Mucosa of descending colon (tissue), 3 donors: Measurements from ENCODE around the gene CARD18. TPM values are rescaled to one million over a fixed set of nuclear protein-coding genes. Genes with fewer than 3 reads are reported as not detected.

Experiments used
- ATAC-seq: fragments of 200-7000 bp; cut with Tn5 transposase; one replicate; pipeline ENCODE4 v1.9.1; 2020; ENCODE audit warnings: mild to moderate bottlenecking, moderate library complexity
- DNase-seq, 3 donors: peaks; one replicate each; pipeline ENCODE4 v3.0.0-alpha.2; 2020
- H3K36me3 ChIP-seq: fragments of 200-600 bp; one replicate; pipeline ENCODE4 v1.8.0; 2021; ENCODE audit warnings: low read depth, mild to moderate bottlenecking
- H3K4me1 ChIP-seq: fragments of 200-600 bp; one replicate; pipeline ENCODE4 v1.8.0; 2021; ENCODE audit warnings: low read depth, mild to moderate bottlenecking
- H3K4me3 ChIP-seq: fragments of 200-600 bp; one replicate; pipeline ENCODE4 v1.8.0; 2021; ENCODE audit warnings: mild to moderate bottlenecking
- H3K9me3 ChIP-seq: fragments of 200-600 bp; one replicate; pipeline ENCODE4 v1.8.0; 2021; ENCODE audit warnings: mild to moderate bottlenecking
- intact Hi-C, 2 donors: fragments of 100-400 bp; cut with DNase I in 1 of 2; cut with micrococcal nuclease in 1 of 2; formaldehyde crosslinking; loops; one replicate each; pipeline versions ENCODE4 v1.11.0 to v1.11.1; 2022; cut with DNase I, micrococcal nuclease
- total RNA-seq, 3 donors: library from RNA; stranded (reverse); fragmentation: NEBNext Ultra II Directional in 2 of 3; extraction: Animal tissue kit (Norgen Biotek cat#: 25700) in 2 of 3; gene quantifications; one replicate each; pipeline versions ENCODE4 v1.2.1 to v1.2.4, GENCODE V29; 2021 to 2023
- TF ChIP-seq, protein P1 (sequence below): fragments of 200-600 bp; IDR thresholded peaks from one replicate; pipeline ENCODE4 v1.8.0; 2022; ENCODE audit warnings: antibody characterized with exemption, mild to moderate bottlenecking
- donor health status: DM: no; HTN: no; CAD: no; lungs with moderate emphysema.
- donor health status: DM: no; HTN: no; CAD: no.
- donor health status: DM: no; HTN: yes; CAD: no.

CARD18 gene
- total RNA-seq, 3 donors from 2014 or later, result not detected

GRCh38 chr11:105152021-105152512, 12.5 kb upstream of the CARD18 start:
- Histone ChIP-seq H3K4me3 (no peak overlapping the region), H3K4me1 (no peaks in the 10 kb centered on the region), H3K36me3 (no peaks in the 10 kb centered on the region), H3K9me3 (no peaks in the 10 kb centered on the region)
- intact Hi-C loops, result no loop called here
- no peak for DNase-seq
- peak; percentile 97 for ATAC-seq
- TF ChIP-seq, protein P1, sequence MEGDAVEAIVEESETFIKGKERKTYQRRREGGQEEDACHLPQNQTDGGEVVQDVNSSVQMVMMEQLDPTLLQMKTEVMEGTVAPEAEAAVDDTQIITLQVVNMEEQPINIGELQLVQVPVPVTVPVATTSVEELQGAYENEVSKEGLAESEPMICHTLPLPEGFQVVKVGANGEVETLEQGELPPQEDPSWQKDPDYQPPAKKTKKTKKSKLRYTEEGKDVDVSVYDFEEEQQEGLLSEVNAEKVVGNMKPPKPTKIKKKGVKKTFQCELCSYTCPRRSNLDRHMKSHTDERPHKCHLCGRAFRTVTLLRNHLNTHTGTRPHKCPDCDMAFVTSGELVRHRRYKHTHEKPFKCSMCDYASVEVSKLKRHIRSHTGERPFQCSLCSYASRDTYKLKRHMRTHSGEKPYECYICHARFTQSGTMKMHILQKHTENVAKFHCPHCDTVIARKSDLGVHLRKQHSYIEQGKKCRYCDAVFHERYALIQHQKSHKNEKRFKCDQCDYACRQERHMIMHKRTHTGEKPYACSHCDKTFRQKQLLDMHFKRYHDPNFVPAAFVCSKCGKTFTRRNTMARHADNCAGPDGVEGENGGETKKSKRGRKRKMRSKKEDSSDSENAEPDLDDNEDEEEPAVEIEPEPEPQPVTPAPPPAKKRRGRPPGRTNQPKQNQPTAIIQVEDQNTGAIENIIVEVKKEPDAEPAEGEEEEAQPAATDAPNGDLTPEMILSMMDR, result no peak

DNA sequence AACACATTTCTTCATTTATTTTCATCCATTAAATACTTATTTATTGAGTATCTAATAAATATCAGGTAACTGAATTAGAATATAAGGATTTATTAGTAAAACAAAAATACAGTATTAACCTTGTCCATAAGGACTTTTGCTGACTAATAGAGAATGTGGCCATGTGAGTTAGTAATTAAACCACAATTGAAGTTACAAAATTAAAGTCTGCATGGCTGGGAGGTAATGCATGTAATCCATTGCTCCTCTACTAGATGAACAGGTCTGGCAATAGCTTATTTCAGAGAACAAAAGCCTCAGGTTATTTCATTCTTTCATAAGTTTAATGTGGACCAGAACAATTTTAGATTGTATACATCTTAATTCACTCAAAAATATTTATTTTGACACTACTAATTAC, 9.9 kb upstream of the CARD18 start:
- intact Hi-C loops, result no loop called here
- DNase-seq, result no peak
- no peak for ATAC-seq
- no peaks in the 10 kb centered on the region for H3K36me3 ChIP-seq
- no peak overlapping the region for H3K4me3 ChIP-seq
- no peaks in the 10 kb centered on the region for H3K9me3 ChIP-seq
- TF ChIP-seq, protein P1, result no peak
- no peaks in the 10 kb centered on the region for H3K4me1 ChIP-seq

- TF ChIP-seq, protein P1, result no peak
Observed at GRCh38 chr11:105148241-105148640, 8.7 kb upstream of the CARD18 start.

GRCh38 chr11:105144887-105145286, 5.3 kb upstream of the CARD18 start:
- DNase-seq, result no peak
- intact Hi-C loops, result no loop called here
- no peak for ATAC-seq
- Histone ChIP-seq H3K9me3 (no peaks in the 10 kb centered on the region), H3K4me1 (no peaks in the 10 kb centered on the region), H3K36me3 (no peaks in the 10 kb centered on the region), H3K4me3 (no peak overlapping the region)
- TF ChIP-seq, protein P1, result no peak

More at GRCh38 chr11:105148241-105148640, 8.7 kb upstream of the CARD18 start:
- intact Hi-C loops, result no loop called here
- no peak overlapping the region for H3K4me3 ChIP-seq
- DNase-seq, result no peak
- no peaks in the 10 kb centered on the region for H3K4me1 ChIP-seq
- H3K36me3 ChIP-seq, result no peaks in the 10 kb centered on the region
- no peak for ATAC-seq
- no peaks in the 10 kb centered on the region for H3K9me3 ChIP-seq

DNA sequence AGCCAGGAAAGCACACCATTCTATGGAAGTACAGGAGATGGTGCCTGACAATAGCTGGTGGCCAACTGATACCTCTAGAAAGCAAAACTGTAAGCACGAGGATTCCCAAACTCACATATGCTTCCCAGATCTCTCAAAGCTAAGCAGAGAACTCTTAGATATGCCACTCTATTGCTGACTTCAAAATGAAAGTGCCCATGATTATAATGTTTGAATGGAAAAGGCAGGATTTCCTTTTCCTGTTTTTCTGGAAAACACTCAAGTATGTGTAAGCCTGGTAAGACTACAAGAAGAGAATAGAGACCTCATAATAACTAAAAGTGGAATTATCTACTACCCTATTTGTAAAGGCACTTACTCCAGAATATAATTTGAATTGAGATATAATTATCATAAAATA, 2.6 kb upstream of the CARD18 start:
- no peaks in the 10 kb centered on the region for H3K36me3 ChIP-seq
- no peak overlapping the region for H3K4me3 ChIP-seq
- intact Hi-C loops, result no loop called here
- H3K4me1 ChIP-seq, result no peaks in the 10 kb centered on the region
- no peak for ATAC-seq
- TF ChIP-seq, protein P1, result no peak
- no peak for DNase-seq
- no peaks in the 10 kb centered on the region for H3K9me3 ChIP-seq

- intact Hi-C loops, result no loop called here
- Histone ChIP-seq H3K4me1 (no peaks in the 10 kb centered on the region), H3K4me3 (no peak overlapping the region), H3K9me3 (no peaks in the 10 kb centered on the region), H3K36me3 (no peaks in the 10 kb centered on the region)
- DNase-seq (no peak), ATAC-seq (no peak)
- TF ChIP-seq, protein P1, result no peak
Observed at GRCh38 chr11:105137286-105137685, 2.3 kb downstream of the CARD18 start.
